RWPE1 (cell line): ENCODE measurements around the gene TRMT61A.
A peak's percentile ranks its signal among the peaks of the same experiment; 100 is the strongest.

ENCODE experiments used
- CTCF ChIA-PET: fragments of 350-600 bp; sonication (Branson Sonifier 250); formaldehyde crosslinking; extraction: SDS; loops from one replicate; lab custom pipeline; 2021; lab: Yijun Ruan, JAX
- POLR2A ChIA-PET: fragments of 400-600 bp; formaldehyde crosslinking; extraction: SDS; loops from one replicate; lab custom pipeline; 2020; ENCODE audit warnings: antibody characterized with exemption; ENCODE audit not compliant: low non-redundant PET; lab: Yijun Ruan, JAX
- DNase-seq: peaks from one replicate; pipeline ENCODE4 v3.0.0; 2012; ENCODE audit warnings: low spot score
- H3K27ac ChIP-seq: fragments of 450-650 bp; 2 replicates; pipeline ENCODE4 v1.5.1; 2017
- CTCF ChIP-seq: fragments of 450-650 bp; conservative IDR thresholded peaks from 2 replicates; pipeline ENCODE4 v1.5.1; 2017; ENCODE audit warnings: low read depth, mild to moderate bottlenecking

The TRMT61A gene

GRCh38 chr14:103581954-103582703, 53.1 kb downstream of the TRMT61A start:
- CTCF ChIA-PET: no interaction called here
- POLR2A ChIA-PET: no interaction called here
- peak overlapping the region; percentile 94 for H3K27ac ChIP-seq
- no peak for TF ChIP-seq CTCF
- peak; percentile 86 for DNase-seq

DNA sequence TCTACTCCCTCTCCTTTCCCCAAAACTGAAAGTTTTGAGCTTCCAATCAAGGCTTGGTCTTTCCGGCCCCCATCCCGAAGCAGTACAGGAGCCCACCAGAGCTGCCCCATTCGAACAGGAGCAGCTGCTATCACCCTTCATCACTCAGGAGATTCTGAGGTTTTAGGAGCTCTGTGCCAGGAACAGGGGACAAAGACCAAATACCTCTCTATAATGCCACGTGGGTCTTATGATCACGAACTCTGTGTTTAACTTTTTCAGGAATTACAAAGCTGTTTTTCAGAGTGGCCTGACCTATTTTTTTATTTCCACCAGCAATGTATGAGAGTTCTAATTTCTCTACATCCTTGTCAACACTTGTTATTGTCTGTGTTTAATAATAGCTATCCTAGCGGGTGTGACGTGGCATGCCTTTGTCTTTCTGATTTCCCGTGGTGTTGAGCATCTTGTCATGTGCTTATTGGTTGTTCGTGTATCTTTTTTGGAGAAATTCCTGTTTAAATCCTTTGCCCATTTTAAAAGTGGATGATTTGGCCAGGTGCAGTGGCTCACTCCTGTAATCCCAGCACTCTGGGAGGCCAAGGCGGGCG, 55.4 kb downstream of the TRMT61A start:
- peak overlapping the region; percentile 70 for H3K27ac ChIP-seq
- TF ChIP-seq CTCF: no peak
- POLR2A ChIA-PET: no interaction called here
- CTCF ChIA-PET: no interaction called here
- no peak for DNase-seq
